Right kidney (tissue), 1 donor: ENCODE data around the gene MS4A14.
"Not testable (repeated sequence)": the region's sequence is repeated elsewhere in the genome, so short reads cannot be mapped to it uniquely, and the experiment has no call there.

Experiments used
- DNase-seq: peaks from one replicate; pipeline ENCODE4 v3.0.0-alpha.2; 2016

Gene MS4A14

DNA sequence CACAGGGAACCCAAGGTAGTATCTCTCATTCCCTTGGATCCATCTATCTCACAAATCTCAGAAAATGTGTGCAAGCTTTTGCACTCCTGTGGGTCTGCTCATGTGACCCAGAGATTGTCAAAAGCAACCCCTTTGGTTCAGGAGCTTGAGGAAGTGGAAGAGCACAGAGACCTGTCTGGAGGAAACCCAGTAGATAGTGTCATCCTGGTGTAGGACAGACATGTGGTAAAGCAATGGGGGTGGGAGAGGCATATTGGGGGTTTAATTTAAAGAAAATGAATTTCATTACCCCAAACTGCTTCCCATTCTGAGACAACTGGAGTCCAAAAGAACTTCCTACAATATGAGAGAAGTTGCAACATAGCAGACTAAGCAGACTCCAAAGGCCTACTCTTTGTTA, 5.8 kb upstream of the MS4A14 start:
- DNase-seq: no peak

DNA sequence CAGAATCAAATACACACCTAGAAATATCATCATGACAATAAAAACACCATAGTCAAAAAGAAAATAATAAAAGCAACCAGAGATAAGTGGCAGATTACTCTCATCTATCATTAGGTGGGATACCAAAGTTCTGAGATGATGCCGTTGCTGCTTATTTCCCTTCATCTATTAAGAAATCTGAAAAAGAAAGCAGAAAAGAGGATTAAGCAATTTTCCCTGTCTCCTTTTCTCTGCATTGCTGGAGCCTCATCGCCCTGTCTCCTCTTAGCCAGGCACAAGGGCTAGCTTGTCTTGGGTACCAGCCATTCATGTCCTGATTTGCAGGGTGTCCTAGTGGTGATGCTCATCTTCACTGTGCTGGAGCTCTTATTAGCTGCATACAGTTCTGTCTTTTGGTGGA, 3.9 kb upstream of the MS4A14 start:
- no peak for DNase-seq

- DNase-seq: no peak
These were observed 3.2 kb upstream of the MS4A14 start for GRCh38 chr11:60393016-60393415.

- DNase-seq: no peak
These were observed 1.4 kb upstream of the MS4A14 start for GRCh38 chr11:60394666-60395380.

GRCh38 chr11:60396799-60397198, 540 bp downstream of the MS4A14 start:
- no peak for DNase-seq

DNA sequence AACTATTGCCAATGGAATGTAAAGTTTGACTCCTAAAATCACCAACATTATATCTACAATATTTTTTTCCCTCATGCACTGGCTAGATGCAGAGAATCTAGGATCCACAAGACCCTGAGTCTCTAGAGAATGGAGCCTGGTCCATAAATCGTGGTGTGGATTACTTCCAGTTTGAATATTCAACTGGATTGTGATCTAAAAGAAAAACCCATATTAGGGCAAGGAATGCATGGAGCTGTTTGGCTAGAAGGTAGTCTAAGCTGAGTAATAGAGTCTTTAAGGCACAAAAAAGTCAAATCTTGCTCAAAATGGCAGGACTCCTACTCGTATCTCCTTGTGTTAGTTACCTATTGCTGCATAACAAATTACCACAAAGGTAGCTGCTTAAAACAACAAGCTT, 23.8 kb downstream of the MS4A14 start:
- no peak for DNase-seq

DNA sequence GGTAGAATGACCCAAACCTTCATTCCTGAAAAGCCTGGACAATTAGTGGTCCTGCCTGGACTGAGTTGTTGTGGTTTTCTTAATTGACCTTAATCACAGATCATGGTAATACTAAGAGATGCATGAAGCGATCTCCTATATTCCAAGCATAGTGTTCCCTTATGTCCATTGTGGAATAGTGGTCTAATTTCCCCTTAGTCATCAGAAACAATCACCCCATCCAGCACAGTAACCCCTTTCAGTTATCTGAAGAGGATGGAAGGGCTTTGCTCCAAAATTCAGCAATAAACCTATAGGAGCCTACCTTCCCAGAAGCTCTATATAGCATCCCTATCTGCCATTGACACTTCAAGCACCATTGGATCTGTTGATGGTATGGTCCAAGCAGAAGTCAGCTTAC, 26.4 kb downstream of the MS4A14 start:
- DNase-seq: no peak

DNA sequence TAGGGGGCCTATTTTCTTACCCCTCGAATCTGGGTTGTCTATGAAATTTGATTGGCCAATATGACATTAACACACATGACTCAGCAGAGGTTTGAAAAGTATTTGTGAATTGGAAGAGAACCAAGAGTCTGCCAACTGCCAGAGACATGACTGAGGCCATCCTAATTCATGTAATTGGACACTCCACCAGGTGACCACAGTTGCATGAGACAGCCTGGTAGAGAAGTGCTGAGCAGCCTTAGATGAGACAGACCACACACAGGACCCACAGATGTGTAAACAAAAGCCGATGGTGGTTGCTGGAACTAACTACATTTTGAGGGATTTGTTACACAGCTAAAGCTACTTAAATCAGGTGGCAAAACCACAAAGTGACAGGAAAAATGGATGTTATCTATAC, 32.3 kb downstream of the MS4A14 start:
- no peak for DNase-seq

GRCh38 chr11:60429272-60429671, 33.0 kb downstream of the MS4A14 start, which contains the start of gene MS4A5:
MS4A5 (plus strand) TSS chr11:60429572; CDS start chr11:60429675, 103 bp downstream.
- no peak for DNase-seq

GRCh38 chr11:60431251-60431650, 35.0 kb downstream of the MS4A14 start:
- DNase-seq: peak; percentile 6

- DNase-seq: no peak
These were observed 37.1 kb downstream of the MS4A14 start for GRCh38 chr11:60433401-60433800.

GRCh38 chr11:60447070-60447469, 50.8 kb downstream of the MS4A14 start:
- no peak for DNase-seq

DNA sequence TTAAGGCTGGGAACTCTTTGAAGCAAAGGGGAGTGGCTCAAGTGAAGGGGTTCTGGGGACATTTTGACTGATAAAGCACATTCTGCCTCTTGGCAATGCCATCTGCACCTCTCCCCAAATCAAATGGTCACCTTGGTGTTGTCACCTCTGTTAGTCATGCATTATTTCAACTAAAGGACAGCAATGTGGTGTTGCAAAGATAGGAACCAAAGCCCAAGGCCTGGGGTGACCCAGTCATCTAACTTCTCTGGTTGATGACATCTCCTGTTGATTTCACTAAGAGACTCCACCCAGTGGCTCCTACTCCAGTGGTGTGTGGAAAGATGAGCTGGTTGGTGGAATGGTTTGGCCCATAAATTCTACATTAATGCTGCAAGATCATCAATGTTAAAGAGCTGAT, 51.6 kb downstream of the MS4A14 start:
- DNase-seq: no peak

DNA sequence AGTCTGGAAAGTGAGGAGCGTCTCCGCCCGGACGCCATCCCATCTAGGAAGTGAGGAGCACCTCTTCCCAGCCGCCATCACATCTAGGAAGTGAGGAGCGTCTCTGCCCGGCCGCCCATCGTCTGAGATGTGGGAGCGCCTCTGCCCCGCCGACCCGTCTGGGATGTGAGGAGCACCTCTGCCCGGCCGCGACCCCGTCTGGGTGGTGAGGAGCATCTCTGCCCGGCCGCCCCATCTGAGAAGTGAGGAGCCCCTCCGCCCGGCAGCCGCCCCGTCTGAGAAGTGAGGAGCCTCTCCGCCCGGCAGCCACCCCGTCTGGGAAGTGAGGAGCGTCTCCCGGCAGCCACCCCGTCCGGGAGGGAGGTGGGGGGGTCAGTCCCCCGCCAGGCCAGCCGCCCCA, 54.9 kb downstream of the MS4A14 start:
- DNase-seq: not testable (repeated sequence)

GRCh38 chr11:60454212-60454611, 58.0 kb downstream of the MS4A14 start:
- DNase-seq: no peak

DNA sequence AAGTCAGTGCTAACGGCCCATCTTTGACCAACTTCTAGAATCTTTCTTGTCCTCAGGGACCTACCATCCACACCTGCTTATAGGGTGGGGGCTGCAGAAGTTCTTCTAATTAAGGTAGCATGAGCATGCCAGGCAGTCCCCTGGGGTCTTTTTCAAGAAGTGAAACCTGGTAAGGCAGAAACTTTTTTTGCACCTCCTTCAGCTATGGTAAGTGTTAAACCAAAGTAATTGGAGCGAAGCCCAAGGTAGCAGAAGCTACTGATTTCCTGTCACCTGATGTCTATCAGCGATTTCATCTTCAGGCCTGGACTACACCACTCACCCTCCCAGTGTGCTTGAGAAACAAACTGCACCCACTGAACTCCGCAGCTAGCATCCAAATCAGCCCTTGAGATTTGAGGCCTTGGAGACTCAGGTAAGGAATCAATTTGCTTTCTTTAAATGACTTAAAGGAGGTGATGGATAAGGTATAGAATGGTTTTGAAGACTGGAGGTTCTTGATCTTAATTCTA, 59.3 kb downstream of the MS4A14 start, which contains the start of gene MS4A1:
Gene MS4A1 (plus strand): TSS at position 317 of the 512 bp plus-strand sequence. CDS start 6,528 bp downstream, outside the sequence.
- DNase-seq: no peak

DNA sequence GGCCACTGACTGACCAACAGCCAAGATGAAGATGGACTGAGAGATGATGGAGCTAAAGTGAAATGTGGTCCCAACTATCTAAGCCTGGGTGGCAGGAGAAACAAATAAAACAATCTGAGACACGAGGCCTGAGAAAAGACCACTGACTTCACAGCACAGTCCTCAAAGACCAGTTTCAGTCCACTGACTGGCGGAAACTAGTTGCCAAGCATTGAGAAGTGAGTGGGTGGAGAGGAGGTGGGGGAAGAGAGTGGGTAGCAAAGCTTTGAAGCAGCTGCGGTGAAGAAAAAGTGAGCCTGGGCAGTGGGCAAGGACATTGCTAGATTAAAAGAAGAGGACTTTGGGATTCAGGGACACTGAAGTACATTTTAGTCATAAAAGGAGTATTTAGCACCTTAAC, 61.3 kb downstream of the MS4A14 start:
- DNase-seq: no peak

GRCh38 chr11:60459345-60459744, 63.1 kb downstream of the MS4A14 start:
- DNase-seq: no peak
